Fibroblast of lung (primary cell): ENCODE measurements around the gene PRX.

Experiments
- EZH2 ChIP-seq: IDR thresholded peaks from 2 replicates; pipeline ENCODE4 v1.5.1; 2012; ENCODE audit warnings: low read length, control low read depth, mild to moderate bottlenecking; ENCODE audit errors: missing control alignments
- TF ChIP-seq, protein P1 (sequence below), 2 donors: IDR thresholded peaks in 1 of 2; conservative IDR thresholded peaks in 1 of 2; 1 replicate in 1 of 2; 2 replicates in 1 of 2; pipeline ENCODE4 v1.5.1; 2011 to 2012; ENCODE audit warnings: low read length in 2 of 2, control low read depth in 1 of 2, inconsistent platforms in 1 of 2, low read depth in 1 of 2, mild to moderate bottlenecking in 1 of 2

GRCh38 chr19:40458597-40458974 lies 45.4 kb upstream of the PRX start:
- TF ChIP-seq, protein P1, sequence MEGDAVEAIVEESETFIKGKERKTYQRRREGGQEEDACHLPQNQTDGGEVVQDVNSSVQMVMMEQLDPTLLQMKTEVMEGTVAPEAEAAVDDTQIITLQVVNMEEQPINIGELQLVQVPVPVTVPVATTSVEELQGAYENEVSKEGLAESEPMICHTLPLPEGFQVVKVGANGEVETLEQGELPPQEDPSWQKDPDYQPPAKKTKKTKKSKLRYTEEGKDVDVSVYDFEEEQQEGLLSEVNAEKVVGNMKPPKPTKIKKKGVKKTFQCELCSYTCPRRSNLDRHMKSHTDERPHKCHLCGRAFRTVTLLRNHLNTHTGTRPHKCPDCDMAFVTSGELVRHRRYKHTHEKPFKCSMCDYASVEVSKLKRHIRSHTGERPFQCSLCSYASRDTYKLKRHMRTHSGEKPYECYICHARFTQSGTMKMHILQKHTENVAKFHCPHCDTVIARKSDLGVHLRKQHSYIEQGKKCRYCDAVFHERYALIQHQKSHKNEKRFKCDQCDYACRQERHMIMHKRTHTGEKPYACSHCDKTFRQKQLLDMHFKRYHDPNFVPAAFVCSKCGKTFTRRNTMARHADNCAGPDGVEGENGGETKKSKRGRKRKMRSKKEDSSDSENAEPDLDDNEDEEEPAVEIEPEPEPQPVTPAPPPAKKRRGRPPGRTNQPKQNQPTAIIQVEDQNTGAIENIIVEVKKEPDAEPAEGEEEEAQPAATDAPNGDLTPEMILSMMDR (conservative IDR thresholded peaks at IDR 0.05 in 1 of 2, IDR thresholded peaks at IDR 0.05 in 1 of 2; ENCODE audit: low read depth in 1 of 2, low read length in 2 of 2) = no peak
- TF ChIP-seq EZH2 = no peak
